M059J (cell line): Measurements from ENCODE around the gene SLC7A10. TPM values are rescaled to one million over a fixed set of nuclear protein-coding genes. Genes with fewer than 3 reads are reported as not detected.
"Not testable (repeated sequence)": the region's sequence is repeated elsewhere in the genome, so short reads cannot be mapped to it uniquely, and the experiment has no call there.

ENCODE experiments used
- DNase-seq: peaks from one replicate; pipeline ENCODE4 v3.0.0-alpha.2; 2012; ENCODE audit warnings: low read depth
- total RNA-seq: library from RNA; depleted of rRNA; stranded (reverse); fragments of >200 nt; shearing (Covaris generic); gene quantifications from 2 replicates; pipeline ENCODE4 v1.2.3, GENCODE V29; 2014

The SLC7A10 gene
- total RNA-seq, 1 experiment from 2014 or later = not detected

- DNase-seq = no peak
Measured at GRCh38 chr19:33202546-33203507, 22.8 kb downstream of the SLC7A10 start.

- DNase-seq = no peak
Measured at GRCh38 chr19:33201886-33202545, 23.6 kb downstream of the SLC7A10 start.

GRCh38 chr19:33201473-33201872 is 24.2 kb downstream of the SLC7A10 start:
- no peak for DNase-seq

- DNase-seq = no peak
Measured at GRCh38 chr19:33199441-33200265, 26.0 kb downstream of the SLC7A10 start.

GRCh38 chr19:33198169-33198568 is 27.5 kb downstream of the SLC7A10 start:
- DNase-seq = no peak

GRCh38 chr19:33197591-33198000 is 28.1 kb downstream of the SLC7A10 start:
- DNase-seq = no peak

- no peak for DNase-seq
Measured at GRCh38 chr19:33196446-33197193, 29.0 kb downstream of the SLC7A10 start.

GRCh38 chr19:33195645-33196347 is 29.9 kb downstream of the SLC7A10 start:
- DNase-seq = no peak

GRCh38 chr19:33194886-33195644 is 30.6 kb downstream of the SLC7A10 start:
- DNase-seq = no peak

GRCh38 chr19:33194532-33194885 is 31.1 kb downstream of the SLC7A10 start:
- DNase-seq = no peak

- DNase-seq = no peak
Measured at GRCh38 chr19:33193865-33194362, 31.7 kb downstream of the SLC7A10 start, which contains the start of gene LRP3. TSS of gene LRP3 (plus strand) at chr19:33194330. CDS start at chr19:33194786, 456 bp downstream.

GRCh38 chr19:33193269-33193864 is 32.3 kb downstream of the SLC7A10 start:
- DNase-seq = no peak

- DNase-seq = no peak
Measured at GRCh38 chr19:33192010-33192409, 33.6 kb downstream of the SLC7A10 start.

GRCh38 chr19:33191501-33191900 is 34.1 kb downstream of the SLC7A10 start:
- no peak for DNase-seq

- not testable (repeated sequence) for DNase-seq
Measured at GRCh38 chr19:33191092-33191491, 34.6 kb downstream of the SLC7A10 start.

GRCh38 chr19:33189453-33189852 is 36.2 kb downstream of the SLC7A10 start:
- no peak for DNase-seq

GRCh38 chr19:33187183-33187540 is 38.5 kb downstream of the SLC7A10 start:
- no peak for DNase-seq

GRCh38 chr19:33186431-33187182 is 39.0 kb downstream of the SLC7A10 start:
- DNase-seq = no peak
